T-cell (primary cell): Measurements from ENCODE around the gene HOXA10. TPM values are rescaled to one million over a fixed set of nuclear protein-coding genes. Genes with fewer than 3 reads are reported as not detected.

Source experiments
- ATAC-seq, 4 experiments: fragments of 200-7000 bp in 3 of 4; fragments of 150-1000 bp in 1 of 4; cut with Tn5 transposase; replicated peaks in 1 of 4; 1 replicate in 3 of 4; 2 replicates in 1 of 4; pipeline ENCODE4 v1.10.0; 2021; ENCODE audit warnings: moderate library complexity in 3 of 4, mild to moderate bottlenecking in 2 of 4, moderate number of reproducible peaks in 1 of 4
- CTCF ChIA-PET, 2 donors: fragments of 300-600 bp; sonication (Branson Sonifier 250); formaldehyde crosslinking; loops; one replicate each; lab custom pipeline; 2022; ENCODE audit warnings: antibody characterized with exemption in 2 of 2; lab: Charles Lee
- POLR2A ChIA-PET, 2 donors: fragments of 300-600 bp; sonication (Branson Sonifier 250); formaldehyde crosslinking; loops; one replicate each; lab custom pipeline; 2022; ENCODE audit warnings: antibody characterized with exemption in 2 of 2; lab: Charles Lee
- DNase-seq, 35 experiments: peaks; one replicate each; pipeline versions ENCODE4 v3.0.0 to v3.0.0-alpha.2; 2013 to 2023
- H3K27ac ChIP-seq: one replicate; pipeline ENCODE4 v1.5.1; 2013; ENCODE audit warnings: low read length
- H3K27me3 ChIP-seq, 2 experiments: replicated peaks in 1 of 2; 1 replicate in 1 of 2; 2 replicates in 1 of 2; pipeline versions ENCODE4 v1.6.1 to v1.7.0; 2013; ENCODE audit warnings: low read length in 1 of 2, mixed read lengths in 1 of 2; ENCODE audit not compliant: control insufficient read depth in 2 of 2, insufficient read depth in 2 of 2; ENCODE audit errors: extremely low read depth in 1 of 2
- H3K36me3 ChIP-seq, 2 donors: 1 replicate in 1 of 2; 2 replicates in 1 of 2; pipeline versions ENCODE4 v1.6.1 to v1.7.0; 2013; ENCODE audit warnings: low read length in 1 of 2; ENCODE audit not compliant: control insufficient read depth in 2 of 2, insufficient read depth in 1 of 2; ENCODE audit errors: extremely low read depth in 1 of 2
- H3K4me1 ChIP-seq, 2 experiments: 1 replicate in 1 of 2; 2 replicates in 1 of 2; pipeline versions ENCODE4 v1.6.1 to v1.7.0; 2013; ENCODE audit warnings: low read length in 2 of 2, mixed read lengths in 1 of 2; ENCODE audit not compliant: insufficient read depth in 2 of 2, control insufficient read depth in 1 of 2; ENCODE audit errors: extremely low read depth in 1 of 2
- H3K4me3 ChIP-seq, 2 donors: 1 replicate in 1 of 2; 2 replicates in 1 of 2; pipeline versions ENCODE4 v1.5.1 to v1.7.0; 2013; ENCODE audit warnings: mild to moderate bottlenecking in 2 of 2, low read length in 1 of 2, moderate library complexity in 1 of 2; ENCODE audit not compliant: control insufficient read depth in 1 of 2; ENCODE audit errors: extremely low read depth in 1 of 2
- H3K9me3 ChIP-seq: 2 replicates; pipeline ENCODE4 v1.7.0; 2013
- H3K27ac Mint-ChIP-seq, 2 donors: one replicate each; pipeline ENCODE4 v1.8.0; 2020 to 2021; ENCODE audit warnings: mild to moderate bottlenecking in 2 of 2, mixed read lengths in 2 of 2
- H3K27me3 Mint-ChIP-seq, 2 donors: one replicate each; pipeline ENCODE4 v1.8.0; 2021 to 2022; ENCODE audit warnings: mixed read lengths in 2 of 2
- H3K36me3 Mint-ChIP-seq: one replicate; pipeline ENCODE4 v1.8.0; 2021; ENCODE audit warnings: mixed read lengths
- H3K4me1 Mint-ChIP-seq, 3 donors: one replicate each; pipeline ENCODE4 v1.8.0; 2020 to 2022; ENCODE audit warnings: mixed read lengths in 3 of 3, mild to moderate bottlenecking in 1 of 3
- H3K4me3 Mint-ChIP-seq, 3 donors: one replicate each; pipeline ENCODE4 v1.8.0; 2020 to 2022; ENCODE audit warnings: mild to moderate bottlenecking in 3 of 3, mixed read lengths in 3 of 3, moderate library complexity in 3 of 3
- H3K9me3 Mint-ChIP-seq, 3 donors: one replicate each; pipeline ENCODE4 v1.8.0; 2020 to 2022; ENCODE audit warnings: mixed read lengths in 3 of 3
- WGBS: methylation state at CpG from one replicate; pipeline ENCODE4 v1.1.5; 2013; ENCODE audit warnings: missing lambda C conversion rate; ENCODE audit not compliant: insufficient coverage; 5-methylcytosine and 5-hydroxymethylcytosine counted together
- total RNA-seq, 35 experiments: library from RNA in 6 of 35; stranded (reverse) in 6 of 35; fragments of 120-200 nt in 1 of 35; gene quantifications; one replicate each; pipeline versions ENCODE4 v1.2.1 to v1.2.4 and lab custom pipeline; 2013 to 2026

HOXA10 gene
- total RNA-seq, 5 donors from 2014 or later (not counting 1 experiment from before 2014, with no cell fraction given), result 0.36 to 0.75 (median 0.51) TPM; not detected in 2

DNA sequence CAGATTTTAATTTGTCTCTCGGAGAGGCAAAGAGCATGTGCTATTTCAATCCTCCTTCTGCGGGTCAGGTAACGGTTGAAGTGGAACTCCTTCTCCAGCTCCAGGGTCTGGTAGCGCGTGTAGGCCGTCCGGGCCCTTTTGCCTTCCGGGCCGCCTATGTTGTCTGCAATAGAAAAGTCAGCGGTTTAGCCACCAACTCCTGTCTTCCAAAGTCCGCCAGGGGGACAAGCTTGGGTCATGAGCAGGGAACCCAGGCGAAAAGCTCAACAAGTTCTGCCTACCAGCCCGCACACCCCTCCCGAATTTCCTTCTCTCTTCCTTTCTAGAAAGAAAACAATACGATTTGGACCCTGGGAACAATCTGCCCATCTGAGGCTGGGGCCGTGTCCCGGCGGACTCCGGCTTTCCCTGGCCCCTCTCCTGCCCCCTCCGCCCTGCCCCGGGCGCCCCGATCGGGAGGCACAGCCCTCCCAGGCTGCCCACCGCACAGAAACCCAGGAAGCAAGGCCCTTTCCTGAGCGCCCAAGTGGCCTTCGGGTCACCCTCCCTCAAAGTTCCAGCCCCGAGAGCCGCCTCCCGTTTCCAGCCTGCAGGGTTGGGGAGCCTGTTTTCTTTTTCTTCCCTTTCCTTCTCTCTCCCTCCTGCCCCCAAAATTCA lies 32.1 kb downstream of the HOXA10 start:
- H3K27ac Mint-ChIP-seq, result no peak overlapping the region
- peaks cover 0 to under 1% of the 10 kb centered on the region in 2 experiments for H3K4me1 ChIP-seq
- H3K4me3 Mint-ChIP-seq, result peak overlapping the region in 1 of 3 donors; percentile 68
- H3K27me3 ChIP-seq, result peaks cover 0 to 55% of the 10 kb centered on the region in 2 experiments
- ChIA-PET CTCF (interaction anchor here (0.6 to 1.3 kb wide), 3 partner anchors 11 to 794 kb away, joined by 3 to 4 read pairs (median 3); no protein-coding TSS in a partner anchor), POLR2A (interaction anchor here in 1 of 2 donors (0.7 kb wide), 1 partner anchor 1240 kb away, joined by 3 read pairs; no protein-coding TSS in a partner anchor)
- H3K9me3 ChIP-seq, result no peaks in the 10 kb centered on the region
- no peaks in the 10 kb centered on the region for H3K36me3 ChIP-seq
- H3K36me3 Mint-ChIP-seq, result no peaks in the 10 kb centered on the region
- no peak for ATAC-seq
- WGBS, result 95% methylated on average over 27 of the region's 30 CpGs
- no peak overlapping the region for H3K4me3 ChIP-seq
- H3K4me1 Mint-ChIP-seq, result peaks cover under 1 to 2% (median 2%) of the 10 kb centered on the region in 3 donors
- DNase-seq, result no peak
- H3K27ac ChIP-seq, result no peak overlapping the region
- no peaks in the 10 kb centered on the region for H3K9me3 Mint-ChIP-seq
- H3K27me3 Mint-ChIP-seq, result peaks cover 41 to 66% of the 10 kb centered on the region in 2 donors

DNA sequence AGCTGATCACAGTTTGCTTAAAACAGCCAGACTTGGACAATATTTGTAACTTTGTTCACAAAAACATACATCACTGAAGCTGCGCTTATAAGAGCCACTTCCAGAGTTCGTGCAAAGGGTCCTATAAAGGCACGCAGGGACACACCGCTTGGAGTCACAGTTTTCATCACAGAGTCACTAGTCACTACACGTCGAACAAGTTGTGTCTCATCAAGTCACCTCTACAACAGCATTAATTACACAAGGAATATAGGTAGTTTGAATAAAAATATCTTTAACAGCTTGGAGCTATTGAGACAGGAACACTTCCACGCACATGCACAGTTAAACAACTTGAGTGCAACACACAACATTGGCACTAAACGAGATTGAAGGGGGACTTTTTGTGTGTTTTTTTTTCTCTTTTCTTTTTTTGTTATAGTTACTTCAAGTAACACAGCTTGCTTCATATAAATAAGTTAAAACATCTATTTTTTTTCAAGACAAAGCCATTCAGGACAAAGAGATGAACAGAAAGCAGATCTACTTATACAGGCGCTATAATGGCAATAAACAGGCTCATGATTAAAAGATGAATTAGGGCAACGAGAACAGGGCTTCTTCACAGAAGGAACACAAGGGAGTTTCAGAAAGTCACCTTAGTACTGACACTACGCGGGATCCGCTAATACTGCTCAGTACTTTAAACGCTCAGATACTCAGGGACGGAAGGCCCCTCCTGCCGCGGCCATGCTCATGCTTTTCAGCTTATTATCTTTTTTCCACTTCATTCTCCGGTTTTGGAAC lies 32.8 kb downstream of the HOXA10 start:
- 87% methylated on average over 9 of the region's 18 CpGs for WGBS
- Histone ChIP-seq H3K27ac (no peak overlapping the region), H3K36me3 (no peaks in the 10 kb centered on the region), H3K4me1 (no peaks in the 10 kb centered on the region), H3K9me3 (no peaks in the 10 kb centered on the region), H3K4me3 (no peak overlapping the region), H3K27me3 (peaks cover 0 to 56% of the 10 kb centered on the region in 2 experiments)
- POLR2A ChIA-PET, result interaction anchor here in 1 of 2 donors (0.7 kb wide), 1 partner anchor 1239 kb away, joined by 3 read pairs; no protein-coding TSS in a partner anchor
- Mint-ChIP-seq H3K27ac (no peak overlapping the region), H3K4me3 (no peak overlapping the region), H3K27me3 (peaks cover 37 to 64% of the 10 kb centered on the region in 2 donors), H3K9me3 (no peaks in the 10 kb centered on the region), H3K4me1 (no peaks in the 10 kb centered on the region), H3K36me3 (no peaks in the 10 kb centered on the region)
- DNase-seq (no peak), ATAC-seq (no peak)
- CTCF ChIA-PET, result interaction anchor here (0.6 to 1.3 kb wide), 8 partner anchors 8 to 1152 kb away, joined by 3 to 5 read pairs (median 3); partner anchors contain the start of gene HOXA13 (in 1 of the 2)

DNA sequence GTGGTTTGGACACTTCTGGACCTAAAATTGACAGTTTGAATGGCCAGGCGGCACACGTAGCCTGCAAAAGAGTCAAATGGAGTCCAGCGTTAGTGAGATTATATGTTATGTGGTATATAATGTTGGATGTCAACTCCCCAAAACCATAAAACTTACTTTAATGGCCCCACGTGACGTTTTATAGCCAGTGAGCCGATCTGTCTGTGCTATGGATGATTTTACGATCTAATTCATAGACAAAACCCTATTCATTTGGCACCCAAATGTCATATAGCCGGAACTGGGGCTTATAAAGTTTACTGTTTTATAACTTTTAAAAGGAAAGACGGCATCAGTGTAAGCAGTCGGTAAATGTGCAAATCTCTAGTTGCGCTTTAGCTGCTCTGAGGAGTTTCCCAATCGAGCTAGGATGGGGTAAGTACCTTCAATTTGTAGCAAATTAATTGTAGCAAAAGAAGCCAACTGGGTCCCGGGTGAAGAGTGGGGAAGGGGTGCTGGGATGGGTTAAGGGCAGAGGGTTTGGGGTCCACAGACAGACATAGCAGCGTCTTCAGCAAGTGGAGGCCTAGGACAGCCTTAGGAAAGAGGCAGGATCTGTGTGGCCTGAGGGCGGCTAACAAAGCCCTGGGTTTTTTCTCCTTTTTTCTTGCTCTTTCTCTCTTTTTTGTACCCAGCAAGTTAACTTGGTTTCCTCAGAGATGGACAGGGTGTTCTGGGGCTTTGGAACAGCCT lies 33.8 kb downstream of the HOXA10 start:
- CTCF ChIA-PET, result no interaction called here
- H3K27me3 Mint-ChIP-seq, result peaks cover 38 to 64% of the 10 kb centered on the region in 2 donors

DNA sequence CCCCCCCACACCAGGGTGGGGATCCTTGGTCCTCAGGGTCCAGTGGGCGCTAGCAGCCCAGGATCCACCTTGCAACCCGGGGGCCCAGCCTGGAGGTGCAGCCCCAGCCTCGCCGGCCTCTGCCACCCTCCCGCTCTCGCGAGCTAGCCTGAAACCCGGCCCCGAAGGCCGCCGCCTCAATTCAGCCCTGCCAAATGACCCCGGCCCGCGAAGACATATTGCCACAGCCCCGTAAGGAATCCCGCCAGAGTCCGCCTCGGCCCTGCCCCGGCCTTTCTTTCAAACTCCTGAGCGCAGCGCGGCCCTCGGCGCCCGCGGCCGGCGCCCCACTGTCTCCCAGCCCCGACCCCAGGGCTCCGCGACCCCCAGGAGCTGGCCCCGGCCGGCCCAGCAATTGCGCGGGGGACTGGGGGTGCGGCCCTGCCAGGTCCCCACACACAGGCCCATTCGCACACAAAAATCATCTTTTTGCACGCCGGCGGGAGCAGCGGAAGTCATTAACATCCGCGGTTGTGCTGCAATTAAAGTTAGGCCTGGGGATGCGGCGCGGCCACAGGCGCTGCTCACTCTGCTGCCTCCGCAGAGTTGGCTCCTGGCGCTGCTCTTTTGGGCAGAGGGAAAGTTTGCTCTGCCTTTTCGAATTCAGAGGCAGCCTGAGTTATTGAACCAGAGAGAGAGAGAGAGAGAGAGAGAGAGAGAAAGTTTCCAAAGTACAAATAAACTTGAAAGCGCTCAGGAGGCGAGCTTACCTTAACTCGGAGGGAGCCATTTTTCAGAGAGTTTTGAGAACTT lies 34.6 kb downstream of the HOXA10 start:
- Histone ChIP-seq H3K27ac (no peak overlapping the region), H3K4me3 (no peak overlapping the region), H3K36me3 (no peaks in the 10 kb centered on the region), H3K27me3 (peaks cover 0 to 46% of the 10 kb centered on the region in 2 experiments), H3K4me1 (peaks cover 0 to 16% of the 10 kb centered on the region in 2 experiments), H3K9me3 (no peaks in the 10 kb centered on the region)
- ATAC-seq, result no peak
- H3K27ac Mint-ChIP-seq, result no peak overlapping the region
- peaks cover 41 to 66% of the 10 kb centered on the region in 2 donors for H3K27me3 Mint-ChIP-seq
- no peaks in the 10 kb centered on the region for H3K9me3 Mint-ChIP-seq
- no peak overlapping the region for H3K4me3 Mint-ChIP-seq
- no peak for DNase-seq
- CTCF ChIA-PET, result no interaction called here
- peaks cover 0 to 15% (median 3%) of the 10 kb centered on the region in 3 donors for H3K4me1 Mint-ChIP-seq
- no peaks in the 10 kb centered on the region for H3K36me3 Mint-ChIP-seq
- 98% methylated on average over 42 of the region's 53 CpGs for WGBS
- POLR2A ChIA-PET, result no interaction called here

More for the DNA sequence above, 33.8 kb downstream of the HOXA10 start:
- no peaks in the 10 kb centered on the region for H3K9me3 Mint-ChIP-seq
- no peaks in the 10 kb centered on the region for H3K9me3 ChIP-seq
- peaks cover 0 to 10% (median 2%) of the 10 kb centered on the region in 3 donors for H3K4me1 Mint-ChIP-seq
- ATAC-seq (no peak), DNase-seq (no peak)
- H3K27ac ChIP-seq, result no peak overlapping the region
- H3K27ac Mint-ChIP-seq, result no peak overlapping the region
- H3K36me3 ChIP-seq, result no peaks in the 10 kb centered on the region
- 92% methylated on average over 5 of the region's 15 CpGs for WGBS
- peaks cover 0 to 8% of the 10 kb centered on the region in 2 experiments for H3K4me1 ChIP-seq
- no peak overlapping the region for H3K4me3 Mint-ChIP-seq
- no peak overlapping the region for H3K4me3 ChIP-seq
- H3K36me3 Mint-ChIP-seq, result no peaks in the 10 kb centered on the region
- peaks cover 0 to 53% of the 10 kb centered on the region in 2 experiments for H3K27me3 ChIP-seq
- POLR2A ChIA-PET, result no interaction called here

DNA sequence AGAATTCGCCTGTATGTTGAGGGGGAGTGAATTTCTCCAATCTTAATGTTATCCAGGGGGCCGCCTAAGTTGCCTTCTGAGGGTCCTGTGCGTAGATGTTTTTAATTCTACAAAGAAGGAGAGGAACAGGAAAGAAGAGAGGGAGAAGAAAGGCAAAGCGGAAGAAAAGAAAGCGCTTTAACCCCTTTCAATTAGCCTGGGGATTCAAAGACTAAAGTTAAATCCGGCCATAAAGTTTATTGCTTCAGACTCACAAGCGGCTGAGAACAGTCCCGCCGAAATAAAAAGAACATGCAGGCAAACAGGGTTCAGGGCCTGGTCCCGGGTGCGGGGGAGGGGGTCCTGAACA lies 35.2 kb downstream of the HOXA10 start:
- no peak overlapping the region for H3K27ac Mint-ChIP-seq
- no peak overlapping the region for H3K4me3 Mint-ChIP-seq
- Histone ChIP-seq H3K9me3 (no peaks in the 10 kb centered on the region), H3K4me3 (no peak overlapping the region), H3K27ac (no peak overlapping the region), H3K4me1 (peaks cover 0 to 18% of the 10 kb centered on the region in 2 experiments), H3K27me3 (peaks cover 0 to 40% of the 10 kb centered on the region in 2 experiments), H3K36me3 (no peaks in the 10 kb centered on the region)
- H3K9me3 Mint-ChIP-seq, result no peaks in the 10 kb centered on the region
- H3K4me1 Mint-ChIP-seq, result peaks cover 0 to 15% (median 4%) of the 10 kb centered on the region in 3 donors
- DNase-seq (no peak), ATAC-seq (no peak)
- H3K36me3 Mint-ChIP-seq, result no peaks in the 10 kb centered on the region
- ChIA-PET POLR2A (no interaction called here), CTCF (no interaction called here)
- H3K27me3 Mint-ChIP-seq, result peaks cover 37 to 66% of the 10 kb centered on the region in 2 donors
- WGBS, result 98% methylated on average over 8 of the region's 11 CpGs
